Nephron (organoid): ENCODE measurements around the gene SARS1.
A peak's percentile ranks its signal among the peaks of the same experiment; 100 is the strongest.

Experiments used
- H3K27ac Mint-ChIP-seq, 3 experiments: 2 replicates each; pipeline ENCODE4 v1.8.0; 2020; ENCODE audit warnings: mixed read lengths in 3 of 3, mild to moderate bottlenecking in 2 of 3, moderate library complexity in 1 of 3
- H3K27me3 Mint-ChIP-seq: 2 replicates; pipeline ENCODE4 v1.8.0; 2021; ENCODE audit warnings: low read depth, mild to moderate bottlenecking, moderate library complexity, mixed read lengths
- H3K36me3 Mint-ChIP-seq: 2 replicates; pipeline ENCODE4 v1.8.0; 2020; ENCODE audit warnings: low read depth, mixed read lengths
- H3K4me1 Mint-ChIP-seq: 2 replicates; pipeline ENCODE4 v1.8.0; 2020; ENCODE audit warnings: mixed read lengths
- H3K4me3 Mint-ChIP-seq, 3 experiments: 2 replicates each; pipeline ENCODE4 v1.8.0; 2020; ENCODE audit warnings: mild to moderate bottlenecking in 3 of 3, mixed read lengths in 3 of 3, moderate library complexity in 2 of 3
- H3K9me3 Mint-ChIP-seq: 2 replicates; pipeline ENCODE4 v1.8.0; 2020; ENCODE audit warnings: mixed read lengths
- CTCF ChIP-seq, 3 experiments: fragments of 200-600 bp; sonication (generic); IDR thresholded peaks; one replicate each; pipeline ENCODE4 v1.5.0; 2021; ENCODE audit warnings: antibody characterized with exemption in 3 of 3; ENCODE audit not compliant: unreplicated experiment in 3 of 3

SARS1 gene

GRCh38 chr1:109242387-109242786 is 28.7 kb downstream of the SARS1 start:
- peak overlapping the region in 2 of 3 experiments; percentile 12 to 39 for H3K27ac Mint-ChIP-seq
- TF ChIP-seq CTCF (IDR thresholded peaks at IDR 0.05; ENCODE audit: unreplicated experiment in 3 of 3) = no peak
- no peaks in the 10 kb centered on the region for H3K9me3 Mint-ChIP-seq
- H3K4me3 Mint-ChIP-seq = no peak overlapping the region
- H3K27me3 Mint-ChIP-seq = peaks cover 13% of the 10 kb centered on the region
- H3K36me3 Mint-ChIP-seq = peaks cover 12% of the 10 kb centered on the region
- H3K4me1 Mint-ChIP-seq = peaks cover 41% of the 10 kb centered on the region

- Mint-ChIP-seq H3K27ac (no peak overlapping the region), H3K36me3 (peaks cover 4% of the 10 kb centered on the region), H3K9me3 (no peaks in the 10 kb centered on the region), H3K4me3 (no peak overlapping the region), H3K4me1 (peaks cover 41% of the 10 kb centered on the region), H3K27me3 (peaks cover 13% of the 10 kb centered on the region)
- no peak for TF ChIP-seq CTCF (IDR thresholded peaks at IDR 0.05; ENCODE audit: unreplicated experiment in 3 of 3)
Measured at GRCh38 chr1:109243221-109243620, 29.5 kb downstream of the SARS1 start.

- Mint-ChIP-seq H3K4me3 (no peak overlapping the region), H3K27ac (no peak overlapping the region), H3K9me3 (no peaks in the 10 kb centered on the region), H3K36me3 (no peaks in the 10 kb centered on the region), H3K27me3 (peaks cover 13% of the 10 kb centered on the region), H3K4me1 (peaks cover 35% of the 10 kb centered on the region)
- no peak for TF ChIP-seq CTCF (IDR thresholded peaks at IDR 0.05; ENCODE audit: unreplicated experiment in 3 of 3)
Measured at GRCh38 chr1:109243860-109244552, 30.3 kb downstream of the SARS1 start.

- Mint-ChIP-seq H3K4me1 (peaks cover 35% of the 10 kb centered on the region), H3K4me3 (no peak overlapping the region), H3K27me3 (peaks cover 18% of the 10 kb centered on the region), H3K36me3 (no peaks in the 10 kb centered on the region), H3K27ac (peak overlapping the region in 1 of 3 experiments; percentile 55), H3K9me3 (no peaks in the 10 kb centered on the region)
- no peak for TF ChIP-seq CTCF (IDR thresholded peaks at IDR 0.05; ENCODE audit: unreplicated experiment in 3 of 3)
Measured at GRCh38 chr1:109246141-109246551, 32.4 kb downstream of the SARS1 start.

GRCh38 chr1:109247401-109248365 is 34.0 kb downstream of the SARS1 start:
- peaks cover 31% of the 10 kb centered on the region for H3K27me3 Mint-ChIP-seq
- TF ChIP-seq CTCF (IDR thresholded peaks at IDR 0.05; ENCODE audit: unreplicated experiment in 3 of 3) = no peak
- H3K4me3 Mint-ChIP-seq = peak overlapping the region in 2 of 3 experiments; percentile 41 to 58
- peaks cover 25% of the 10 kb centered on the region for H3K4me1 Mint-ChIP-seq
- peaks cover 13% of the 10 kb centered on the region for H3K36me3 Mint-ChIP-seq
- no peaks in the 10 kb centered on the region for H3K9me3 Mint-ChIP-seq
- H3K27ac Mint-ChIP-seq = no peak overlapping the region
